HG02623 (cell line): ENCODE measurements around the gene PLEKHG4.

Source experiments
- ATAC-seq: cut with Tn5 transposase; IDR thresholded peaks from one replicate; pipeline ENCODE4 v1.9.1; 2021; ENCODE audit warnings: moderate library complexity; ENCODE audit not compliant: unreplicated experiment

PLEKHG4 gene

GRCh38 chr16:67286441-67287235, 7.3 kb downstream of the PLEKHG4 start:
- no peak for ATAC-seq

- ATAC-seq: no peak
These were observed 8.6 kb downstream of the PLEKHG4 start for GRCh38 chr16:67287960-67288359.

GRCh38 chr16:67291461-67291860, 12.1 kb downstream of the PLEKHG4 start:
- no peak for ATAC-seq

- ATAC-seq: no peak
These were observed 14.9 kb downstream of the PLEKHG4 start for GRCh38 chr16:67294171-67294757.

GRCh38 chr16:67294938-67295361, 15.6 kb downstream of the PLEKHG4 start:
- no peak for ATAC-seq

- ATAC-seq: no peak
These were observed 17.1 kb downstream of the PLEKHG4 start for GRCh38 chr16:67296420-67296819.

GRCh38 chr16:67298277-67298676, 18.9 kb downstream of the PLEKHG4 start:
- ATAC-seq: no peak

- no peak for ATAC-seq
These were observed 19.9 kb downstream of the PLEKHG4 start for GRCh38 chr16:67299269-67299668.

GRCh38 chr16:67301080-67301782, 21.9 kb downstream of the PLEKHG4 start:
- ATAC-seq: no peak

- no peak for ATAC-seq
These were observed 22.7 kb downstream of the PLEKHG4 start for GRCh38 chr16:67302076-67302475.

GRCh38 chr16:67302970-67303369, 23.6 kb downstream of the PLEKHG4 start:
- ATAC-seq: no peak

GRCh38 chr16:67304020-67304419, 24.7 kb downstream of the PLEKHG4 start:
- ATAC-seq: no peak

GRCh38 chr16:67305216-67306071, 26.1 kb downstream of the PLEKHG4 start:
- ATAC-seq: no peak

- ATAC-seq: no peak
These were observed 31.2 kb downstream of the PLEKHG4 start for GRCh38 chr16:67310561-67310960.

- peak; percentile 60 for ATAC-seq
These were observed 32.5 kb downstream of the PLEKHG4 start for GRCh38 chr16:67311607-67312488.

GRCh38 chr16:67312719-67313118, 33.4 kb downstream of the PLEKHG4 start:
- no peak for ATAC-seq

GRCh38 chr16:67317853-67318252, 38.5 kb downstream of the PLEKHG4 start:
- ATAC-seq: no peak

- no peak for ATAC-seq
These were observed 46.8 kb downstream of the PLEKHG4 start for GRCh38 chr16:67326115-67326471.

GRCh38 chr16:67326472-67327309, 47.4 kb downstream of the PLEKHG4 start, which contains the start of the genes KCTD19 and LRRC36:
Gene KCTD19 (minus strand): TSS chr16:67326741. CDS start chr16:67326707, 34 bp downstream.
Gene LRRC36 (plus strand): TSS chr16:67326815. CDS start chr16:67326863, 48 bp downstream.
- ATAC-seq: no peak
